ENCODE measurements around the gene MRI1.

MRI1 gene

DNA sequence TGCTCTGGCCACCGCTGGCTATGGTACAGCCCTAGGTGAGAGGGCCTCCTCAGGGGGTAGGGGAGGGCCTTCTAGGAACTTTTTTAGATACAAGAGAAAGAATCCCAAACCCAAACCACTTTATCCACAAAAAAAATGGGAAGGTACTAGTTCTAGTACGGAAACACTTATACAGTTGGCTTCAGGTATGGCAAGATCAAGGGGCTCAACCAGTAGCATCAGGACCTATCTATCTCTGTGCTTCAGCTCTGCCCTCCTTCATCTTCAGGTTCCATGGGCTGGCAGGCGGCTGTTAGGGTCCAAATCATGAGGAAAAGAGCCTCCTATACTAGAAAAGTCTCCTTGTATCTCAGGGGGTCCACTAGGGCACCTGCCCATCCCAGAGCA, 1.8 kb downstream of the MRI1 start:
- Histone ChIP-seq H3K4me1 (ENCODE audit: insufficient read depth, low read length) (peaks cover 22% of the 10 kb centered on the region), H3K4me2 (ENCODE audit: insufficient read depth, low read length) (peak overlapping the region; percentile 96), H3K36me3 (ENCODE audit: insufficient read depth, low read length) (peaks cover 50% of the 10 kb centered on the region), H3K9me3 (ENCODE audit: insufficient read depth, low read length, severe bottlenecking) (no peaks in the 10 kb centered on the region), H3K27ac (ENCODE audit: low read length) (no peak overlapping the region), H3K79me2 (ENCODE audit: insufficient read depth, low read length) (peaks cover 24% of the 10 kb centered on the region), H2AFZ (ENCODE audit: low read depth, low read length) (no peak overlapping the region), H3K9ac (ENCODE audit: low read depth, low read length) (no peak overlapping the region), H3K4me3 (ENCODE audit: low read depth in 1 of 2, low read length in 2 of 2) (0 out of 4 replicates have a peak overlapping the region, but pooled peaks of 1 of the 2 experiments have one; percentile 75), H3K27me3 (ENCODE audit: insufficient read depth, low read length, poor library complexity) (no peaks in the 10 kb centered on the region), H4K20me1 (ENCODE audit: insufficient read depth, low read length) (peaks cover 11% of the 10 kb centered on the region; the same call in 1 of the 2 replicates)
- DNase-seq = no peak
- ATAC-seq (ENCODE audit: insufficient read depth, low read depth) = no peak
- no peak for TF ChIP-seq EZH2 (IDR thresholded peaks at IDR 0.05; ENCODE audit: borderline replicate concordance, low read depth, low read length, severe bottlenecking)
- TF ChIP-seq, protein P1, sequence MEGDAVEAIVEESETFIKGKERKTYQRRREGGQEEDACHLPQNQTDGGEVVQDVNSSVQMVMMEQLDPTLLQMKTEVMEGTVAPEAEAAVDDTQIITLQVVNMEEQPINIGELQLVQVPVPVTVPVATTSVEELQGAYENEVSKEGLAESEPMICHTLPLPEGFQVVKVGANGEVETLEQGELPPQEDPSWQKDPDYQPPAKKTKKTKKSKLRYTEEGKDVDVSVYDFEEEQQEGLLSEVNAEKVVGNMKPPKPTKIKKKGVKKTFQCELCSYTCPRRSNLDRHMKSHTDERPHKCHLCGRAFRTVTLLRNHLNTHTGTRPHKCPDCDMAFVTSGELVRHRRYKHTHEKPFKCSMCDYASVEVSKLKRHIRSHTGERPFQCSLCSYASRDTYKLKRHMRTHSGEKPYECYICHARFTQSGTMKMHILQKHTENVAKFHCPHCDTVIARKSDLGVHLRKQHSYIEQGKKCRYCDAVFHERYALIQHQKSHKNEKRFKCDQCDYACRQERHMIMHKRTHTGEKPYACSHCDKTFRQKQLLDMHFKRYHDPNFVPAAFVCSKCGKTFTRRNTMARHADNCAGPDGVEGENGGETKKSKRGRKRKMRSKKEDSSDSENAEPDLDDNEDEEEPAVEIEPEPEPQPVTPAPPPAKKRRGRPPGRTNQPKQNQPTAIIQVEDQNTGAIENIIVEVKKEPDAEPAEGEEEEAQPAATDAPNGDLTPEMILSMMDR (IDR thresholded peaks at IDR 0.05; ENCODE audit: borderline replicate concordance, extremely low read depth, low read length, poor library complexity, severe bottlenecking) = no peak

DNA sequence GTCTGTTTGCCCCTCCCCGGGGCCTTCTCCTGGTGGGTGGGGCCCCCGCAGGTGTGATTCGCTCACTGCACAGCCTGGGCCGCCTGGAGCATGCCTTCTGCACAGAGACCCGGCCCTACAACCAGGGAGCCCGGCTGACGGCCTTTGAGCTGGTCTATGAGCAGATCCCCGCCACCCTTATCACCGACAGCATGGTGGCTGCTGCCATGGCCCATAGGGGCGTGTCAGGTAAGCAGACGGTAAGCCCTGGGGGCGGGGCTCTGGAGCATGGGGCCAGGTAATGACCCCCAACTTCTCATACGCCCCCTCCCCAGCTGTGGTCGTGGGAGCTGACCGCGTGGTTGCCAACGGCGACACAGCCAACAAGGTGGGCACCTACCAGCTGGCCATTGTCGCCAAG, 4.2 kb downstream of the MRI1 start:
- no peaks in the 10 kb centered on the region for H3K27me3 ChIP-seq (ENCODE audit: insufficient read depth, low read length, poor library complexity)
- ATAC-seq (ENCODE audit: insufficient read depth, low read depth) (no peak), DNase-seq (no peak)
- peaks cover 19% of the 10 kb centered on the region for H3K4me1 ChIP-seq (ENCODE audit: insufficient read depth, low read length)
- H3K9ac ChIP-seq (ENCODE audit: low read depth, low read length) = no peak overlapping the region
- H3K36me3 ChIP-seq (ENCODE audit: insufficient read depth, low read length) = peaks cover 39% of the 10 kb centered on the region
- no peaks in the 10 kb centered on the region for H3K9me3 ChIP-seq (ENCODE audit: insufficient read depth, low read length, severe bottlenecking)
- no peak overlapping the region for H3K27ac ChIP-seq (ENCODE audit: low read length)
- no peak overlapping the region for H3K4me3 ChIP-seq (ENCODE audit: low read depth in 1 of 2, low read length in 2 of 2)
- no peak for TF ChIP-seq EZH2 (IDR thresholded peaks at IDR 0.05; ENCODE audit: borderline replicate concordance, low read depth, low read length, severe bottlenecking)
- TF ChIP-seq, protein P1 (IDR thresholded peaks at IDR 0.05; ENCODE audit: borderline replicate concordance, extremely low read depth, low read length, poor library complexity, severe bottlenecking) = no peak
- no peak overlapping the region for H3K4me2 ChIP-seq (ENCODE audit: insufficient read depth, low read length)
- peaks cover 11% of the 10 kb centered on the region; the same call in 1 of the 2 replicates for H4K20me1 ChIP-seq (ENCODE audit: insufficient read depth, low read length)
- no peak overlapping the region for H2AFZ ChIP-seq (ENCODE audit: low read depth, low read length)
- peaks cover 24% of the 10 kb centered on the region for H3K79me2 ChIP-seq (ENCODE audit: insufficient read depth, low read length)

DNA sequence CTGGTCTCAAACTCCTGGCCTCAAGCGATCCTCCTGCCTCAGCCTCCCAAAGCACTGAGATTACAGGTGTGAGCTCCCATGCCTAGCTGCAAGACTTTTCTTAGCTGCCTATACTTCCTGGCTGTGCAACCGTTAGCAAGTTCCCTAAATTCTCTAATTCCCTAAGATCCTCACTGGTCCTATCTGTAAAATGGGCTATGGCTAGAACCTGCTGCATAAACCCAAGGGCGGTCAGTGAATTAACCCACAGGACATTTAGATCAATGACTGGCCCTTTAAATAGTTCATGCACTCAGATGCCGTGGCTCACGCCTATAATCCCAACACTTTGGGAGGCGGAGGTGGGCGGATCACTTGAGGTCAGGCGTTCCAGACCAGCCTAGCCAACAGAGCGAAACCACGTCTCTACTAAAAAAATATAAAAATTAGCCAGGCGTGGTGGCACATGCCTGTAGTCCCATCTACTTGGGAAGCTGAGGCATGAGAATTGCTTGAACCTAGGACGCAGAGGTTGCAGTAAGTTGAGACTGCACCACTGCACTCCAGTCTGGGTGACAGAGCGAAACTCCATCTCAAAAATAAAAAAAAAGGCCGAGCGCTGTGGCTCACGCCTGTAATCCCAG, 5.8 kb downstream of the MRI1 start:
- H3K27ac ChIP-seq (ENCODE audit: low read length) = no peak overlapping the region

More for the DNA sequence above, 5.8 kb downstream of the MRI1 start:
- Histone ChIP-seq H3K4me1 (ENCODE audit: insufficient read depth, low read length) (peaks cover 18% of the 10 kb centered on the region), H3K36me3 (ENCODE audit: insufficient read depth, low read length) (peaks cover 39% of the 10 kb centered on the region), H3K9ac (ENCODE audit: low read depth, low read length) (no peak overlapping the region), H4K20me1 (ENCODE audit: insufficient read depth, low read length) (peaks cover 12% of the 10 kb centered on the region), H3K4me2 (ENCODE audit: insufficient read depth, low read length) (no peak overlapping the region), H3K79me2 (ENCODE audit: insufficient read depth, low read length) (peaks cover 23% of the 10 kb centered on the region), H2AFZ (ENCODE audit: low read depth, low read length) (no peak overlapping the region), H3K4me3 (ENCODE audit: low read depth in 1 of 2, low read length in 2 of 2) (no peak overlapping the region), H3K9me3 (ENCODE audit: insufficient read depth, low read length, severe bottlenecking) (no peaks in the 10 kb centered on the region), H3K27me3 (ENCODE audit: insufficient read depth, low read length, poor library complexity) (no peaks in the 10 kb centered on the region)
- TF ChIP-seq, protein P1 (IDR thresholded peaks at IDR 0.05; ENCODE audit: borderline replicate concordance, extremely low read depth, low read length, poor library complexity, severe bottlenecking) = no peak
- no peak for TF ChIP-seq EZH2 (IDR thresholded peaks at IDR 0.05; ENCODE audit: borderline replicate concordance, low read depth, low read length, severe bottlenecking)
- ATAC-seq (ENCODE audit: insufficient read depth, low read depth) (no peak), DNase-seq (no peak)

Measured in DND-41 (cell line).